Keratinocyte (primary cell): ENCODE results near the gene GDPD1. TPM values are rescaled to one million over a fixed set of nuclear protein-coding genes. Genes with fewer than 3 reads are reported as not detected.

ENCODE experiments used
- DNase-seq: peaks from one replicate; pipeline ENCODE4 v3.0.0-alpha.2; 2011; ENCODE audit warnings: low read depth, missing footprints, low spot score
- FAIRE-seq: peaks from 2 replicates; lab custom pipeline; 2011; peaks lifted over from hg19 to GRCh38; lab: Jason Lieb, UNC
- H2AFZ ChIP-seq: 2 replicates; pipeline ENCODE4 v1.6.0; 2012; ENCODE audit warnings: low read length, control low read depth, inconsistent platforms; ENCODE audit not compliant: control insufficient read depth
- H3K27ac ChIP-seq: 2 replicates; pipeline ENCODE4 v1.5.1; 2011; ENCODE audit warnings: low read length; ENCODE audit not compliant: control insufficient read depth, insufficient read depth
- H3K27me3 ChIP-seq: 3 replicates; pipeline ENCODE4 v1.6.0; 2011; ENCODE audit warnings: low read length; ENCODE audit not compliant: control insufficient read depth, insufficient read depth; ENCODE audit errors: extremely low read depth
- H3K36me3 ChIP-seq, 2 experiments: 2 replicates in 1 of 2; 3 replicates in 1 of 2; pipeline ENCODE4 v1.5.1; 2011; ENCODE audit warnings: low read length in 2 of 2, mild to moderate bottlenecking in 1 of 2; ENCODE audit not compliant: control insufficient read depth in 2 of 2, insufficient read depth in 2 of 2; ENCODE audit errors: extremely low read depth in 1 of 2
- H3K4me1 ChIP-seq: 3 replicates; pipeline ENCODE4 v1.5.1; 2011; ENCODE audit warnings: low read length; ENCODE audit not compliant: control insufficient read depth, insufficient read depth; ENCODE audit errors: extremely low read depth
- H3K4me2 ChIP-seq: 3 replicates; pipeline ENCODE4 v1.6.0; 2011; ENCODE audit warnings: low read depth, low read length; ENCODE audit not compliant: control insufficient read depth, insufficient read depth; ENCODE audit errors: extremely low read depth
- H3K4me3 ChIP-seq, 3 experiments: fragments of 200-600 bp in 1 of 3; sonication (generic) in 1 of 3; 2 replicates in 2 of 3; 3 replicates in 1 of 3; pipeline ENCODE4 v1.5.1; 2011 to 2016; ENCODE audit warnings: low read length in 3 of 3, mild to moderate bottlenecking in 3 of 3, control low read depth in 2 of 3, inconsistent platforms in 1 of 3, low read depth in 1 of 3, mixed read lengths in 1 of 3, mixed run types in 1 of 3, moderate library complexity in 1 of 3; ENCODE audit not compliant: control insufficient read depth in 2 of 3, insufficient read depth in 2 of 3; ENCODE audit errors: extremely low read depth in 1 of 3
- H3K79me2 ChIP-seq: 2 replicates; pipeline ENCODE4 v1.6.0; 2012; ENCODE audit warnings: low read length; ENCODE audit not compliant: control insufficient read depth, insufficient read depth
- H3K9ac ChIP-seq: 3 replicates; pipeline ENCODE4 v1.6.0; 2011; ENCODE audit warnings: low read length; ENCODE audit not compliant: control insufficient read depth, insufficient read depth; ENCODE audit errors: extremely low read depth
- H3K9me1 ChIP-seq: 3 replicates; pipeline ENCODE4 v1.6.0; 2011; ENCODE audit warnings: low read length; ENCODE audit not compliant: control insufficient read depth, insufficient read depth; ENCODE audit errors: extremely low read depth
- H3K9me3 ChIP-seq: 2 replicates; pipeline ENCODE4 v1.5.1; 2012; ENCODE audit warnings: low read depth, low read length; ENCODE audit not compliant: control insufficient read depth
- H4K20me1 ChIP-seq: 3 replicates; pipeline ENCODE4 v1.6.0; 2011; ENCODE audit warnings: low read length; ENCODE audit not compliant: control insufficient read depth, insufficient read depth; ENCODE audit errors: extremely low read depth
- CTCF ChIP-seq, 3 experiments: IDR thresholded peaks in 1 of 3; conservative IDR thresholded peaks in 1 of 3; optimal IDR thresholded peaks in 1 of 3; 2 replicates in 2 of 3; 3 replicates in 1 of 3; pipeline versions ENCODE3 to v1.5.1; 2011; ENCODE audit warnings: low read length in 3 of 3, mild to moderate bottlenecking in 3 of 3, moderate library complexity in 2 of 3, control low read depth in 1 of 3, inconsistent platforms in 1 of 3; ENCODE audit not compliant: insufficient read depth in 2 of 3; ENCODE audit errors: extremely low read depth in 1 of 3
- EZH2 ChIP-seq: IDR thresholded peaks from one replicate; pipeline ENCODE4 v1.6.1; 2012; ENCODE audit warnings: inconsistent platforms, mild to moderate bottlenecking, low read length, moderate library complexity
- dilution Hi-C: fragments of 300-500 bp; cut with MboI; formaldehyde crosslinking; loops from one replicate; pipeline ENCODE4 v1.7.0; 2020; ENCODE audit warnings: low sequenced_read_pairs; ENCODE audit not compliant: extremely low pct_ligation_motif_present
- polyA plus RNA-seq, 5 experiments: library from polyadenylated mRNA; depleted of rRNA in 3 of 5; stranded (reverse) in 3 of 5; stranded (forward) in 1 of 5; unstranded in 1 of 5; fragments of >200 nt; gene quantifications; 1 replicate in 1 of 5; 2 replicates in 3 of 5; 3 replicates in 1 of 5; pipeline versions ENCODE4 v1.2.1 to v1.2.3, GENCODE V29; 2011 to 2012; ENCODE audit warnings: missing spikeins in 2 of 5, low read depth in 1 of 5, low replicate concordance in 1 of 5

The GDPD1 gene
- polyA plus RNA-seq, 1 donor (not counting 4 experiments of a cell fraction or from before 2014, with no cell fraction given), result 3.3 TPM

- H3K9me1 ChIP-seq, result no peaks in the 10 kb centered on the region
- H3K9ac ChIP-seq, result no peak overlapping the region
- TF ChIP-seq EZH2 (no peak), CTCF (optimal IDR thresholded peaks at IDR 0.05 in 1 of 3, IDR thresholded peaks at IDR 0.05 in 1 of 3, conservative IDR thresholded peaks at IDR 0.05 in 1 of 3; ENCODE audit: extremely low read depth in 1 of 3, insufficient read depth in 2 of 3, low read length in 3 of 3) (no peak)
- H3K27ac ChIP-seq, result no peak overlapping the region
- H3K27me3 ChIP-seq, result no peaks in the 10 kb centered on the region
- H3K4me1 ChIP-seq, result no peaks in the 10 kb centered on the region
- no peak overlapping the region for H2AFZ ChIP-seq
- no peak overlapping the region for H3K4me3 ChIP-seq
- dilution Hi-C loops, result no loop called here
- no peaks in the 10 kb centered on the region for H4K20me1 ChIP-seq
- H3K9me3 ChIP-seq, result no peaks in the 10 kb centered on the region
- no peak overlapping the region for H3K4me2 ChIP-seq
- FAIRE-seq, result no peak
- peaks cover 0 to 10% of the 10 kb centered on the region in 2 experiments for H3K36me3 ChIP-seq
- no peak for DNase-seq
- H3K79me2 ChIP-seq, result no peaks in the 10 kb centered on the region
These were observed 18.0 kb upstream of the GDPD1 start for GRCh38 chr17:59202320-59202719.

GRCh38 chr17:59219370-59219769, 941 bp upstream of the GDPD1 start:
- no peak overlapping the region for H3K4me3 ChIP-seq
- FAIRE-seq (no peak), DNase-seq (no peak)
- peaks cover 0 to 3% of the 10 kb centered on the region in 2 experiments for H3K36me3 ChIP-seq
- no peak overlapping the region for H3K27ac ChIP-seq
- no peak overlapping the region for H2AFZ ChIP-seq
- no peaks in the 10 kb centered on the region for H3K79me2 ChIP-seq
- no peak overlapping the region for H3K4me2 ChIP-seq
- dilution Hi-C loops, result no loop called here
- TF ChIP-seq CTCF (optimal IDR thresholded peaks at IDR 0.05 in 1 of 3, IDR thresholded peaks at IDR 0.05 in 1 of 3, conservative IDR thresholded peaks at IDR 0.05 in 1 of 3; ENCODE audit: extremely low read depth in 1 of 3, insufficient read depth in 2 of 3, low read length in 3 of 3) (no peak), EZH2 (no peak)
- H4K20me1 ChIP-seq, result no peaks in the 10 kb centered on the region
- no peaks in the 10 kb centered on the region for H3K9me3 ChIP-seq
- no peaks in the 10 kb centered on the region for H3K9me1 ChIP-seq
- H3K4me1 ChIP-seq, result peaks cover 9% of the 10 kb centered on the region
- no peaks in the 10 kb centered on the region for H3K27me3 ChIP-seq
- H3K9ac ChIP-seq, result no peak overlapping the region
